Stimulated activated CD4-positive, alpha-beta T cell treated with anti-CD3 and anti-CD28 coated beads, Interleukin-15, amount 100 ng/mL, for 48 hours (primary cell): Measurements from ENCODE around the gene MKNK2.
A peak's percentile ranks its signal among the peaks of the same experiment; 100 is the strongest.
"Not testable (repeated sequence)": the region's sequence is repeated elsewhere in the genome, so short reads cannot be mapped to it uniquely, and the experiment has no call there.

ENCODE experiments used
- DNase-seq, 2 donors: peaks; one replicate each; pipeline ENCODE4 v3.0.0-alpha.2; 2020; ENCODE audit warnings: low read depth in 2 of 2

Gene MKNK2

DNA sequence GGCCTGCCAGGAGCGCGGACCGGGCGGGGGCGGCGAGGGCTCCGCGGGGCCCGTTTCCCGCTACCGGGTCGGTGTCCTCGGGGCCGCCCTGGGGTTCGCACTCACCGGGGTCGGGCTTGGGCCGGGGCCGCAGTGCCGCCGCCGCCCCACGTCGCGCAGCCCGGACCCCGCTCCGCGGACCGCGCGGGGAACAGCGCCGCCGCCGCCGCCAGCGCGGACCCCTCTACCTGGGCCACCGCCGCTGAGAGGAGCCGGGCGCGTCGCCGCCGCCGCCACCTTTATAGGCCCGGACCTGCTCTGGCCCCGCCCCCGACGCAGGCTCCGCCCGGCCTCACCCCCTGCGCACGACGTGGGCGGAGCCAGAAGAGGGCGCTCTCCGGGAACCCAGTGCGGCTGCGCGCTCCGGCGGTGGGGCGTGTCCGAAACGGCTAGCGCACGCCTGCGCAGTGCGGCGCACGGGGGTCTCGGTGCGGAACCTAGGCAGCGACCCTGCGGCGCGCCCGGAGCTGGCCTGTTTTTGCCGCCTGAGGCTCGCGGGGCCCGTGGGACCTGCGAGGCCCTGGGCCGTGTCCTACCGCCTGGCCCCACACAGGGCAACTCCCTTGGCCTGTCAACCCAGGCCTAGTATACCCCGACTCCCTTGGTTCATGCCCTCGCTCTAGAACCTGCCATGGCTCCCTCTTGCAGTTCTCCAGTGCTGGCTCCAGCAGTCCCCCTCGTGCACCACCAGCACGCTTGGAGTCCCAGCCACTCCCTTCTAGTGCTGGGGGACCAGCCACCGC lies at the start of gene MKNK2:
Gene MKNK2, minus strand, starts transcription at position 254 of the 782 bp plus-strand sequence. CDS start 393 bp downstream, outside the sequence.
- peak; percentile 92 to 94 for DNase-seq

DNA sequence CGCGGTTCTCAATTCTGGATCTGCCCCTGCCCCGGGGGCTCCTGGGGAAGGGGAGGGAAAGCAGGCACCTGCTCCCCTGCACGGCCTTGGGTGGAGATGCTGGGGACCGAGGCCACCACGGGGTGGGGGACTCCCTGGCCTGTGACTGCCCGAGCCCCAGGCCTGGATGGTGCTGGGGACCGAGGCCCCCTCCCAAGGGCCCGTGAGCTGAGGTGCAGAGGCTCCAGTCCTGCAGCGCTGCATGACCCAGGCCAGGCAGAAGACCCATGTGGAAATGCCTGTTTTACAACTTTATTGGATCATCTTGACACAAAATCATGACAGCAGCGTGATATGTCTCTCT lies 49.6 kb upstream of the MKNK2 start:
- no peak for DNase-seq

DNA sequence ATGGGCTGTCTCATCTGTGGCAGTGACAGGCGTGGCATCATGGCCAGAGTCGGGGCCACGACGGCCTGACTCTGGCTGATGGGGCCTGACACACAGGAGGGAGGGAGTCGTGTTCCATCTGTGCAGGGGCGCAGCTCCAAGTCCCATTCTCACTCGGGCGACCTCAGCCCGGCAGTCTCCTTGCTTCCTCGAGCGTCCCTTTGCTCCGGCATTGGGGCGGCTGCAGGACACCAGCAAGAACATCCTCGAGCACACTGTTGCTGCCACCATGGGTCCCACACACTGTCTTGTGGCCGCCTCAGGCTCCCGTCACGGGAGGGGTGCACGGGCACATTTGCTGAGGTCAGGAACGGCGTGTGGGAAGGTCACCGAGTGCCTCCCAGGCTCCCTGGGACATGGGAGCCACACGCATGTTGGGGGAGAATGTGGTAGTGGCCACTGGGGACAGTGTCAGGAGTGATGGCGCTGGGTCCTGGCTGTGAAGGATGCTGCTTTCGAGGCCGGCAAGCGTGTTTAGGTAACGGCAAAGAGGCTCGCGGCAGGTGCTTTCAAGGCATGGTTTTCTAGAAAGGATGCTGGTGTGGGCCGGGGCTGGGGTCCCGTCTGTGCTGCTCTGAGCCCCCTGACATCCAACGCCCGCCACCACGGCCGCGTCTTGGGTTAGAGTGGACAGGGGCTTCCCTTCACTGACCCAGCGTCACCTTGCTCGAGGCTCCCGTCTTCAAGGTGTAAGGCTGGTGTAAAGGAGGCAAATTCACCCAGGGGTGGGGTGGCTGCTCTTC lies 49.1 kb upstream of the MKNK2 start:
- no peak for DNase-seq

DNA sequence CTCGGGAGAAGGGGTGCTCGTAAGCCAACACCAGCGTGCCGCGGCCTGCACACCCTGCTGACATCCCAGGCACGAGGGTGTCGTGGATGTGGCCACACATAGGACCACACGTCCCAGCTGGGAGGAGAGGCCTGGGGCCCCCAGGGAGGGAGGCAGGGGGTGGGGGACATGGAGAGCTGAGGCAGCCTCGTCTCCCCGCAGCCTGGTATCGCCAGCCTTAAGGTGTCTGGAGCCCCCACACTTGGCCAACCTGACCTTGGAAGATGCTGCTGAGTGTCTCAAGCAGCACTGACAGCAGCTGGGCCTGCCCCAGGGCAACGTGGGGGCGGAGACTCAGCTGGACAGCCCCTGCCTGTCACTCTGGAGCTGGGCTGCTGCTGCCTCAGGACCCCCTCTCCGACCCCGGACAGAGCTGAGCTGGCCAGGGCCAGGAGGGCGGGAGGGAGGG lies 48.0 kb upstream of the MKNK2 start:
- DNase-seq = no peak

DNA sequence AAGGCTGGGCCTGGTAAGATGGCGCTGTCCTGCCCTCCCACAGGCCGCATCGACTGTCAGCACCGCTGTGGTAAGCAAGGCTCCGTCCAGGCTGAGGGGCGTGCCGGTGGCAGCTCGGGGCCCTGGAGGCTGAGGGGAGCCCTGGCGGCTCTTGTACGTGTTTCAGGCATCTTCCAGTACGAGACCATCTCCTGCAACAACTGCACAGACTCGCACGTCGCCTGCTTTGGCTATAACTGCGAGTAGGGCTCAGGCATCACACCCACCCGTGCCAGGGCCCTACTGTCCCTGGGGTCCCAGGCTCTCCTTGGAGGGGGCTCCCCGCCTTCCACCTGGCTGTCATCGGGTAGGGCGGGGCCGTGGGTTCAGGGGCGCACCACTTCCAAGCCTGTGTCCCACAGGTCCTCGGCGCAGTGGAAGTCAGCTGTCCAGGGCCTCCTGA lies 46.9 kb upstream of the MKNK2 start:
- no peak for DNase-seq

DNA sequence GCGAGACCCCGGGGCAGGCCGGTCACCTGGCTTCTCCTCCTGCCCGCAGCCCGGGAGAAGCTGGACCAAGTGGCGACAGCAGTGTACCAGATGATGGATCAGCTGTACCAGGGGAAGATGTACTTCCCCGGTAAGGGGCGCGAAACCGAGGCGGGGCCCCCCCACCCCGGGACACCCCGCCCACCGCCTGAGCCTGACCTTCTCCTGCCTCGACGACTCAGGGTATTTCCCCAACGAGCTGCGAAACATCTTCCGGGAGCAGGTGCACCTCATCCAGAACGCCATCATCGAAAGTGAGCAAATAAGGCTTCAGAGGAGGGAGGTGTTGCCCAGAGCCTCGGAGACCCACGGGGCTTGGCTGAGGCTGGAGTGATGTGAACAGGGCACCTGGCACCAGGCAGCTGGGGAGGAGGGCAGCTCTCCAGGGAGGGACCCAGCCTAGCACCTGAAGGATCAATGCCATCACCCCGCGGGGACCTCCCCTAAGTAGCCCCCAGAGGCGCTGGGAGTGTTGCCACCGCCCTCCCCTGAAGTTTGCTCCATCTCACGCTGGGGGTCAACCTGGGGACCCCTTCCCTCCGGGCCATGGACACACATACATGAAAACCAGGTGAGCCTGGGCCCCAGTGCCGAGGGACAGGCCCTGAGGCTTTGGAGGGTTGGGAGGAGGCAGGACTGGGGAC lies 46.3 kb upstream of the MKNK2 start:
- no peak for DNase-seq

DNA sequence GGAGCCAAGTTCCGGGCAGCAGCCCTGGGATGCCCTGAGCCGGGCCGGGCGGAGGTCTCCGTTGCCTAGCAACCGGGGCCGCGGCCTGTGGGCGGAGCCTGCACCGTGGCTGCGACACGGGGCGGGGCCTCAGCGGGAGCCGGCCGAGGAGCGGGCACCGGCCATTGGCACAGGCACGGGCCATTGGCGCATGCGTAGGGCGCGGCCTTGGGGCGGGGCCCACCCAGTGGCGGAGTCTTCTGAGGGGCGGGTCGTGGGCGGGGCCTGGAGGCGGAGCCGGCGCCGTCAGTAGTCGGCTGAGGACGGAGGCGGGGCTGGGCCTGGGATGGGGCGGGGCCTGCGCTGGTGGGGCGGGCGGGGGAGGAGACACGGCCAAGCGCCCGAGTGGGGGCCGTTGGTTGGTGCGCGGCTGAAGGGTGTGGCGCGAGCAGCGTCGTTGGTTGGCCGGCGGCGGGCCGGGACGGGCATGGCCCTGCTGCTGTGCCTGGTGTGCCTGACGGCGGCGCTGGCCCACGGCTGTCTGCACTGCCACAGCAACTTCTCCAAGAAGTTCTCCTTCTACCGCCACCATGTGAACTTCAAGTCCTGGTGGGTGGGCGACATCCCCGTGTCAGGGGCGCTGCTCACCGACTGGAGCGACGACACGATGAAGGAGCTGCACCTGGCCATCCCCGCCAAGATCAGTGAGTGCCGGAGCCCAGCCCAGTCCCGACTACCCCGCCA lies 45.6 kb upstream of the MKNK2 start, which contains the start of gene IZUMO4:
Gene IZUMO4, plus strand, starts transcription at position 436 of the 723 bp plus-strand sequence. Its CDS starts 31 bp downstream, at position 467.
- peak; percentile 99 to 100 for DNase-seq

DNA sequence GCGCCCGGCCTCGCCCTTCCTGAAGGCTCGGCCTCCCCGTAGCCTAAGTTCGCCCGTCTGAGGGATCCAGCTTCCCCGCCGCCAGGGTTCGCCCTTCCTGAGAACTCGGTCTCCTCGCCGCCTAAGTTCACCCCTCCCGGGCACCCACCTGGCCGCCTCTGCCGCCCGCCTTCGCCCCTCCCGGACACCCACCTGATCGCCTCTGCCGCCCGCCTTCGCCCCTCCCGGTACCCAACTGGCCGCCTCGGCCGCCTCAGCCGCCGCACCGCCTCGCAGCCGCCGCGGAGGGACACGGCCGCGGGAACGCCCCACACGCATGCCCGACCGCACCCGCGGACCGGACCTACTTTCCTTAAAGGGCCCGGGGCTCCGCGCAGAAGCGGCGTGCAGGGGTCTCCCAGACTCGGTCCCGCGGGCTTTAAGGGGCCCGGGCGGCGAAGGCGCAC lies 45.0 kb upstream of the MKNK2 start, which contains the start of gene MOB3A:
Gene MOB3A, minus strand, starts transcription at position 293 of the 446 bp plus-strand sequence. CDS start 17,766 bp downstream, outside the sequence.
- peak in 1 of 2 donors; percentile 81 for DNase-seq

DNA sequence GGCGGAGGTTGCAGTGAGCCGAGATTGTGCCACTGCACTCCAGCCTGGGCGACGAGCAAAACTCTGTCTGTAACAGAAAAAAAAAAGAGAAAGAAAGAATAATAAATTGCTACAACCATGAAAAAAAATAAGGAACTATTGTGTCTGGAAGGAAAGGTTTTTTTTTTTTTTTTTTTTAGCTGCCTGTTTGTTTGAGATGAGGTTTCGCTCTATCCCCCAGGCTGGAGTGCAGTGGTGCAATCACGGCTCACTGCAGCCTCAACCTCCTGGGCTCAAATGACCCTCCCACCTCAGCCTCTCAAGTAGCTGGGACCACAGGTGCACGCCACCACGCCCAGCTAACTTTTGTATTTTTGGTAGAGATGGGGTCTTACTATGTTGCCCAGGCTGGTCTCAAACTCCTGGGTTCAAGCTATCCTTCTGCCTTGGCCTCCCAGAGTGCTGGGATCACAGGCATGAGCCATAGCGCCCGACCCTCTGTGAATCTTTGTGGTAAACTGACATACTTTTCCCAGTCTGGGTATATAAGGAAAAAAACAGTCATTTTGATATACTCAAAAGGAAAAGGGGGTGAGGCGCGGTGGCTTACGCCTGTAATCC lies 41.0 kb upstream of the MKNK2 start:
- DNase-seq = not testable (repeated sequence)

DNA sequence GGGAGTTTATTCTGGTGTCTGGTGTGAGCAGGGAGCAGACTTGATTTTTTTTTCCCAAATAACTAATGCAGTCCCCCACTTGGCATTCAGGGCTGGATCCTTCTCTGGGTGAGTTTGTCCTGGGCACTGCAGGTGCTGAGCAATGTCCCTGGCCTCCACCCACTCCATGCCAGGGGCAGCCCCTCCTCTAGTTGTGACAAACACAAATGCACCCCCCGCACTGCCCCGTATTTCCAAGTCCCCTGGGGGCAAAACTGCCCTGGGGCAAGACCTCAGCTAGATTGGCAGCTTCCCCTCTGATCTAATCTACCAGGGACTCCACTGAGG lies 38.6 kb upstream of the MKNK2 start:
- no peak for DNase-seq

DNA sequence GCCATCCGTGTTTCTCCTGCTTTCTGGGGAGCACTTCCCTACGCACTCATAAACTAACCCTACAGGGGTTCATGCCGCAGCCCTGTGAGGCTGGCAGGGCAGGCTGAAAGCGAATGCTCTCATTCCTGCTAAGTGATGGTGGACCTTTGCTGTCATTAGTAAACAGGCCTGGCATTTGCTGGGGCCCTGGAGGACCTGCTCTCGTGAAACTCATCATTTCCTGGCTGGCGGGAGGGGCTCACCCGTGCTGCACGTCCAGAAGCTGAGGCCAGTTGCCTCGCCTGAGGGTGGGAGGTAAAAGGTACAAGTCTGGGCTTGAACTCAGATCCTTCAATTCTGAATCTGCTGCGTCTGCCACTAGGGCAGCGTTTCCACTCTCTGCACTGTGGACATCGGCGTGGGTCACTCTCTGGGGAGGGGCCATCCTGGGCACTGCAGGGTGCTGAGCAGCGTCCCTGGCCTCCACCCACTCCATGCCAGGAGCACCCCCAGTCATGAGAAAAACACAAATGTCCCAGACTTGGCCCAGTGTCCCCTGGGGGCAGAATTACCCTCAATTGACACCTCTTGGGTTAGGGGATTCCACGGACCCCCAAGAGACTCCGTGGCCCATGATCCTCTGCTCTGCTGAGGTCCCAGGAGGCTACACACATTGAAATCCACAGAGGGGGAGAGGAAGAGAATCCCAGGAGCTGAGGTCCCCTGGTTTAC lies 38.1 kb upstream of the MKNK2 start:
- no peak for DNase-seq

DNA sequence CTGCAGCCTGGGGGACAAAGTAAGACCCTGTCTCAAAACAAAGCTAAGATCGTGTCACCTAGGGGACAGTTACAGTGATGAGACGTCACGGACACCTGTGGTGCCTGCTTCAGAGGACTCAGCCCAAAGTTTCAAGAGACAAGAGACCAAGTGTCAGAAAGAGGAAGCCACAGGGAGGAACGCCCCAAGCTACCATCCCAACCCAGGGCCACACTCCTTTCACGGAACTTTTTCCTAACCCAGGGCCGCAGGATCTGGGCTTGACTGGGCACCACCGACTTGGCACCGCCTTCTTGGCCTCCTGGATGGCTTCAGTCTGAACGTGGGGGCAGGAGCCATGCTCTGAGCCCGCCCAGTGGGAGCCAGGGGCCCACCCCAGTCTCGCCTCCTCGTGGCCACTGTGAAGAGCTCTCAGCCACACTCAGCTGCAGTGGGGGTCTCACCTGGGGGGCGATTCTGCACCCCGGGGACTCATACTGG lies 36.6 kb upstream of the MKNK2 start:
- no peak for DNase-seq

DNA sequence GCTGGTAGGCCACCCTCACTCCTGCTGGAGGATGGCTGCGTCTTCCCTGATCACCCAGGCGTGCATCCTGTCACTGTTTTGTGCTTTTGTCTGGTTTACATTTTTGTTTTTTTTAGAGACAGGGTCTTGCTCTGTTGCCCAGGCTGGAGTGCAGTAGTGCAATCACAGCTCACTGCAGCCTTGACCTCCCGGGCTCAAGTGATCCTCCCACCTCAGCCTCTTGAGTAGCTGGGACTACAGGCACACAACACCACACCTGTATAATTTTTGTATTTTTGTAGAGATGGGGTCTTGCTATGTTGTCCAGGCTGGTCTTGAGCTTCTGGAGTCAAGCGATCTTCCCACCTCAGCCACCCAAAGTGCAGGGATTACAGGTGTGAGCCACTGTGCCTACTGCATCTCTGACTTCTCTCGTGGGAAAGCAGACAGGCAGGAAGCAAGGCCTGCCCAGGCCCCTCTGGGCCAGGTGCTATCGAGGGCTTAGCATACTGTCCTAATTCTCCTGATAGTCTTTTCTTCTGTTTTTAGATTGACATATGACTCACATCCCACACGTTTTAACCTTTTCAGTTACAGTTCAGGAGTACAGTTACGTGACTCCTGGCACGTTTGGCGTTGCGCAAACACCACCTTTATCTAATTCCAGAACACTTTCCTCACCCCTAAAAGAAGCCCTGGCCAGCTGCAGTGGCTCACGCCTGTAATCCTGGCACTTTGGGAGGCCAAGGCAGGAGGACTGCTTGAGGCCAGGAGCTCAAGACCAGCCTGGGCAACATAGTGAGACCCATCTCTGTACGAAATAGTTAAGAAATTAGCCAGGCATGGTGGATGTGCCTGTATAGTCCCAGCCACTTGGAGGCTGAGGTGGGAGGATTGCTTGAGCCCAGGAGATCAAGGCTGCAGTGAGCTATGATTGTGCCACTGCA lies 35.9 kb upstream of the MKNK2 start:
- DNase-seq = not testable (repeated sequence)

DNA sequence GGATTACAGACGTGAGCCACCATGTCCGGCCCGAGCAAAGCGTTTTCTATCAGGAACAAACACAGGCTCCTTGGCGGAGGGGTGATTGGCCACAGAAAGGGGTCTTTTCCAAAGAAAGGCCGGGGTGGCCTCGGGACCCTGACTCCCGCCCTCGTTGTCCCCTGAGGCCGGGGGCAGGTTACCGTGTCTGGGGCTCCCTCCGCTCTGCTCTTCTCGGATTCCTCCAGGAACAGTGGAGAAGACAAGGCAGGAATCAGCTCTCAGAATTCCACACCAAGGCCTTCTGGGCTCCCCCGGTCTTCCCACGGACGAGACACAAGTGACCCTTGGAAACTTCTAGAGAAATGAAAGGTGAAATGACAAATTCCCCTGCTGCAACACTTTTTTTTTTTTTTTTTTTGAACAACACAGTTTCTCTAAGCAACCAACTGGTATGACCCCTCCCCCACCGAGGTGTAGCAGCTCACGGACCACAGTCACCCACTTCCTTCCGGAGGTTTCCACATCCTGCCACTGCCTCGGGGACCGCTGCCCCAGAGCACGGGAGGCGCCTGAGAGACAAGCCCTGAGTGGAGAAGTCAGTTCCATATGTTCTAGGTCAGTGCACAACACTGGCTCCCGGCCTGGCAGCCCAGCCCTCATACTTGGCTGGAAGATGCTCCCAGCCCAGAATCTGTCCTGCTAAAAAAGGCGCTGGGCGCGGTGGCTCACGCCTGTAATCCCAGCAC lies 34.1 kb upstream of the MKNK2 start:
- DNase-seq = peak; percentile 91 to 95

DNA sequence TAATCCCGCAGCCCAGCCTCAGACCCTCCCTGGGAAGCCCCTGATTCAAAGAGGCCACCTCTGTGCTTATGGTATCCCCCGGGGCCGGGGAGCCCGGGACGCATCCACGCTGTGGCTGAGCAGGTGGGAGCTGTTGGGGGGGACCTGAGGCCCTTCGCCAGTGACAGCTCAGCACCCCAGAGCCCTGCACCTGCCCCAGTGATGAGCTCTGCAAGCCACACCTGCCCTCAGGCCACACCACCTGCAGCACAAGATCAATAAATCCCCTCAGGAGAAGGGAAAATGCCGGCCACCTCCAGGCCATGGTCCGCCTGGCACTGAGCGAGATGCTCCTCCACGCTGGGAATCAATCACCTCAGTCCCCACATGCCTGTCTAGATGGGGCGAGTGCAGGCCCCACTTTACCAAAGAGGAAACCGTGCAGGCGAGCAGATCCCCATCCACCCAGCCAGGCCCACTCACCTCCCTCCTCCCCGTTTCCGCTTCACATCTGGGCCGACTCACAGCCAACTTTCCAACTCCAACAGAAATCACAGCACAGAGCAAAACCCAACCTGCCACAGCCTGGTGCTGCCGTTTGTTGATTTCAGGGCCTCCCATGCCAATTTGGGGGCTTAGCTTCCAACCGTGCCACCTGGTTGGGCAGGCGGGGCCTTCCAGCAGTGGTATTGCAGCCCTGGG lies 32.3 kb upstream of the MKNK2 start:
- DNase-seq = no peak

DNA sequence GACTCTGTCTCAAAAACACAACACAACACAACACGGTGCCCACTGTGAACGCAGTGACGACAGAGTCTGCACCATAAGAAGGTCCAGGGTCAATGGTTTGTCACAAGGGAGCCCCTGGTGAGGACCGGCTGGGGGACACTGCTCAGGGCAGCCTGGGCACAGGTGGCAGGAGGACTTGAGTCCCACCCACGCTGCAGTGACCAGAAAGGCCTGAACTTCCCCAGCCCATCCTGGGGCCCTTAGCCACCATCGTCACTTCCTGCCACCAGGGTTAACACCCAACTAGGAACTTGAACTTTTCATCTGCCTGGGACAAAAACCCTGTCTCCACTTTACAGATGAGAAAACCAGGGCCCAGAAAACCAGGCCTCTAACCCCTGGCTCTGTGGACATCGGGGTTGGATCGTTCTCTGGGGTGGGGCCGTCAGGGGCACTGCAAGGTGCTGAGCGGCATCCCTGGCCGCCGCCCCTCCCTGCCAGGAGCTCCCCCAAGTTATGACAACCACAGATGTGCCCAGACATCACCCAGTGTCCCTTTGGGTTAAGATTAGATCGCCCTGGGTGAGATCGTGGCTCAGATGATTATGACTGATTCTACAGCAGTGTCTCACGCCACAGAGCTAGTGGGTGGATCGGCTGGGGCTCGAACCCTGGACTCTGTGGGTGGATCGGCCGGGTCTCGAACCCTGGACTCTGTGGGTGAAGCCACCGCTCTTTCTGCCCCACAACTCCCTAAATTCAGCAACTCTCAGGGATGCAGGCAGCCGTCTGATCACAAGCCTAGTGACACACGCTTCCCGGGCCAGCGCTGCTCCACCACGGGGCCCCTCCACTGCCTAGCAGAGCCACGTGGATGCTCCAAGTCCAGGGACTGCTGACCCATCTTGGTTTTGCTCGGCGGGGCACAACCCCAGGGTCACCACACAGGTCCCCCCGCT lies 31.1 kb upstream of the MKNK2 start:
- no peak for DNase-seq
